HepG2 (cell line): Measurements from ENCODE around the gene GDAP1L1. TPM values are rescaled to one million over a fixed set of nuclear protein-coding genes. Genes with fewer than 3 reads are reported as not detected.

Source experiments
- E2F2 ChIP-seq: sonication (generic); formaldehyde crosslinking; IDR thresholded peaks from 2 replicates; pipeline ENCODE4 v1.4.0; 2020; ENCODE audit warnings: missing genetic modification reagents, borderline replicate concordance
- EP300 ChIP-seq, 3 experiments: sonication (generic) in 1 of 3; formaldehyde crosslinking in 1 of 3; IDR thresholded peaks; 2 replicates each; pipeline versions ENCODE4 v1.5.1 to v1.6.1; 2011 to 2020; ENCODE audit warnings: low read depth in 2 of 3, low read length in 2 of 3, borderline replicate concordance in 1 of 3, improper control_type of control experiment in 1 of 3, mild to moderate bottlenecking in 1 of 3, missing genetic modification reagents in 1 of 3, moderate library complexity in 1 of 3
- GTF3A ChIP-seq: sonication (generic); formaldehyde crosslinking; conservative IDR thresholded peaks from 2 replicates; pipeline ENCODE4 v1.4.0; 2020; ENCODE audit warnings: mild to moderate bottlenecking, missing genetic modification reagents
- MATR3 ChIP-seq: sonication (generic); formaldehyde crosslinking; IDR thresholded peaks from 2 replicates; pipeline ENCODE4 v1.4.0; 2020; ENCODE audit warnings: missing genetic modification reagents
- NFE2L1 ChIP-seq: sonication (generic); formaldehyde crosslinking; IDR thresholded peaks from 2 replicates; pipeline ENCODE4 v1.4.0; 2020; ENCODE audit warnings: missing genetic modification reagents, mild to moderate bottlenecking, borderline replicate concordance
- RNF2 ChIP-seq: fragments of 450-650 bp; conservative IDR thresholded peaks from 2 replicates; pipeline ENCODE4 v1.6.1; 2016; ENCODE audit warnings: low read depth
- SMAD1 ChIP-seq: sonication (generic); formaldehyde crosslinking; IDR thresholded peaks from 2 replicates; pipeline ENCODE4 v1.4.0; 2020; ENCODE audit warnings: missing genetic modification reagents, low read depth, mild to moderate bottlenecking, borderline replicate concordance
- TCF7L2 ChIP-seq: IDR thresholded peaks from 2 replicates; pipeline ENCODE4 v1.6.1; 2011; ENCODE audit warnings: mild to moderate bottlenecking, low read depth, low read length, moderate library complexity
- YEATS2 ChIP-seq: sonication (generic); formaldehyde crosslinking; IDR thresholded peaks from 2 replicates; pipeline ENCODE4 v1.4.0; 2020; ENCODE audit warnings: missing genetic modification reagents, borderline replicate concordance
- ZBTB37 ChIP-seq: sonication (generic); formaldehyde crosslinking; IDR thresholded peaks from 2 replicates; pipeline ENCODE4 v1.4.0; 2020; ENCODE audit warnings: mild to moderate bottlenecking, missing genetic modification reagents
- ZBTB44 ChIP-seq: sonication (generic); formaldehyde crosslinking; IDR thresholded peaks from 2 replicates; pipeline ENCODE4 v1.4.0; 2020; ENCODE audit warnings: missing genetic modification reagents
- ZFAT ChIP-seq: sonication (generic); formaldehyde crosslinking; conservative IDR thresholded peaks from 2 replicates; pipeline ENCODE4 v1.8.1; 2023; ENCODE audit warnings: missing genetic modification reagents, inconsistent platforms
- ZNF512B ChIP-seq: sonication (generic); formaldehyde crosslinking; IDR thresholded peaks from 2 replicates; pipeline ENCODE4 v1.5.1; 2020; ENCODE audit warnings: missing genetic modification reagents, mild to moderate bottlenecking, borderline replicate concordance
- ZNF609 ChIP-seq: sonication (generic); formaldehyde crosslinking; IDR thresholded peaks from 2 replicates; pipeline ENCODE4 v1.4.0; 2020; ENCODE audit warnings: mild to moderate bottlenecking, missing genetic modification reagents, borderline replicate concordance
- ZZZ3 ChIP-seq: sonication (generic); formaldehyde crosslinking; IDR thresholded peaks from 2 replicates; pipeline ENCODE4 v1.4.0; 2020; ENCODE audit warnings: missing genetic modification reagents, mild to moderate bottlenecking, borderline replicate concordance
- polyA plus RNA-seq, 8 experiments: library from polyadenylated mRNA; depleted of rRNA in 3 of 8; stranded (reverse) in 7 of 8; unstranded in 1 of 8; fragments of >200 nt; fragmentation: Illumina TruSeq in 4 of 8; extraction: Trizol in 4 of 8; gene quantifications; 2 replicates each; pipeline versions ENCODE4 v1.2.1 to v1.2.3, GENCODE V29; 2011 to 2016; ENCODE audit warnings: low read depth in 4 of 8, missing spikeins in 1 of 8, mixed read lengths in 1 of 8; ENCODE audit not compliant: insufficient read depth in 1 of 8
- total RNA-seq, 5 experiments: library from RNA; depleted of rRNA; stranded (reverse); fragments of >200 nt; fragmentation: Illumina TruSeq; extraction: Trizol; gene quantifications; 2 replicates each; pipeline ENCODE4 v1.2.3, GENCODE V29; 2016; ENCODE audit warnings: low read depth in 1 of 5

GDAP1L1 gene
- total and polyA plus RNA-seq, 2 of the 13 experiments (the other 11 are each of a cell fraction or from before 2014, with no cell fraction given) = 0.04 TPM; not detected in 1

GRCh38 chr20:44302026-44302669 is 55.0 kb downstream of the GDAP1L1 start (continued):
- TF ChIP-seq ZNF609 (CRISPR knock-in tag) (peak; percentile 63; the same call in 1 of the 2 replicates), E2F2 (CRISPR knock-in tag) (no peak), ZNF512B (CRISPR knock-in tag) (0 out of 2 replicates have a peak, but pooled peaks have one; percentile 71), NFE2L1 (peak; percentile 26; the same call in 1 of the 2 replicates), GTF3A (CRISPR knock-in tag) (0 out of 2 replicates have a peak, but pooled peaks have one; percentile 79), MATR3 (CRISPR knock-in tag) (no peak), YEATS2 (peak; percentile 78; the same call in 1 of the 2 replicates), TCF7L2 (no peak; the same call in 1 of the 2 replicates), ZBTB44 (CRISPR knock-in tag) (0 out of 2 replicates have a peak, but pooled peaks have one; percentile 55), EP300 (IDR thresholded peaks at IDR 0.05; ENCODE audit: low read depth in 2 of 2, low read length in 2 of 2) (peak; percentile 75 to 84), EP300 (CRISPR knock-in tag; IDR thresholded peaks at IDR 0.05; ENCODE audit: borderline replicate concordance) (peak; percentile 82), RNF2 (0 out of 2 replicates have a peak, but pooled peaks have one; percentile 50), ZZZ3 (peak; percentile 73; the same call in 1 of the 2 replicates), SMAD1 (CRISPR knock-in tag) (peak; percentile 75; the same call in 1 of the 2 replicates), ZFAT (no peak), ZBTB37 (CRISPR knock-in tag) (no peak)
